Stimulated activated naive B cell treated with anti-CD40 and anti-IgM and Interleukin-4, amounts not matched to agents 10 μg/mL and 1 μg/mL and 100 μg/mL, for 72 hours (primary cell): ENCODE results near the gene PRKCE.
"Not testable (repeated sequence)": the region's sequence is repeated elsewhere in the genome, so short reads cannot be mapped to it uniquely, and the experiment has no call there.

ENCODE experiments used
- ATAC-seq, 2 donors: fragments of 150-1000 bp; cut with Tn5 transposase; replicated peaks; 2 replicates each; pipeline ENCODE4 v1.10.0; 2021; ENCODE audit warnings: moderate library complexity in 1 of 2
- DNase-seq: peaks from one replicate; pipeline ENCODE4 v3.0.0; 2021
- H3K27ac Mint-ChIP-seq: one replicate; pipeline ENCODE4 v1.8.0; 2022; ENCODE audit warnings: mild to moderate bottlenecking, mixed read lengths
- H3K27me3 Mint-ChIP-seq, 2 donors: one replicate each; pipeline ENCODE4 v1.8.0; 2022; ENCODE audit warnings: mixed read lengths in 2 of 2
- H3K36me3 Mint-ChIP-seq, 2 donors: one replicate each; pipeline ENCODE4 v1.8.0; 2022; ENCODE audit warnings: mixed read lengths in 2 of 2, mild to moderate bottlenecking in 1 of 2
- H3K4me1 Mint-ChIP-seq, 2 donors: one replicate each; pipeline ENCODE4 v1.8.0; 2022; ENCODE audit warnings: mixed read lengths in 2 of 2, mild to moderate bottlenecking in 1 of 2
- H3K4me3 Mint-ChIP-seq, 2 donors: one replicate each; pipeline ENCODE4 v1.8.0; 2022; ENCODE audit warnings: mild to moderate bottlenecking in 2 of 2, mixed read lengths in 2 of 2, moderate library complexity in 1 of 2
- H3K9me3 Mint-ChIP-seq, 2 donors: one replicate each; pipeline ENCODE4 v1.8.0; 2022; ENCODE audit warnings: mixed read lengths in 2 of 2, mild to moderate bottlenecking in 1 of 2

Gene PRKCE

DNA sequence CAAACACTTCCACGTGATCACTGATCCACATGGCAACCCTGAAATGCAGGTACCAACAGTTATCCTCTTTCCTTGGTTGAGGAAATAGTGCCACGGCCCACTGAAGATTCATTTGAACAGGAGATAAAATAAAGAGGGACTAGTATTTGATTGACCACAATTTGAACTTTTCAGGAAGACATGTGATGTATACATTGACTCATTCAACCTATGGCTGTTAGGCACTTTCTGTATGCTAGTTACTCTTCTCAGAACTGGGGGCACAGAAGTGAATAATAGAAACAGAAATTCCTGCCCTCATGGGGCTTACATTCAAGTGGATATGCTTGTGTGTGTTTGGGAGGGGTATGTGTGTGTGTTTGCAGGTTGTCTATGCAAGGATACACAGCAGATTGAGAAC lies 199.6 kb downstream of the PRKCE start:
- peaks cover 0 to 7% of the 10 kb centered on the region in 2 donors for H3K9me3 Mint-ChIP-seq
- DNase-seq: no peak
- no peak for ATAC-seq

DNA sequence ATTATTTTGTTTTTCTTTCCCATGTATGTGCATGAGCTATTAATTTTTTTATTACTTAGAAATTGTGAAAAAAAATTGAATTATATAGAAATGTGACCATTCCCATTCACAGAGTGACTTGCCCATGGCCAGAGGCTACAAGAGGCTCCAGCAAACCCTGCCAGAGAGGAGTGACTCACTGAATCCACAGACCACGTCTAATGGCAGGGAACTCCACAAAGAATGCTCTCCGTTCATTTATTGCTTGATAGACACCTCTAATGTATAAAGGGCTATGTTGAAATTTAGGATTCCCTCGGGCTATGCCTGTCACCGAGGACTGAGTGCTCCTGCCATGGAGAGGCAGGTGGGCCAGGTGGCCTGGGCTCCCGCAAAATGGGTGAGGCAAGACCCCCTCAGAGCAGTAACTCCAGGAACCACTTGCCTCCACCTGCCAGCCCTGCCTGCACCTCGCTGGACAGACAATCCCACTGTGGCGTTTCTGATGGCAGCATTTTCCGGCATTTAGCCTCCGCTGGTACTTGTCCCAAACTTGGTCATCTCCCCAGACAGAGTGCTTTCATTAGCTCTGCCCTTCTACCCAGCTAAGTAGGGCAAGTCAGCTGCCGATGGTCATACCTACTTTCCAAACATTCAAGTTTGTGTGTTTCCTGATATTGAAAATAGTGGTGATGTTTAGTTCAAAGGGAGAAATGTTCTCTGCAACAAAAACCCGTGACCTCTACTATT lies 200.3 kb downstream of the PRKCE start:
- ATAC-seq (no peak), DNase-seq (no peak)
- Mint-ChIP-seq H3K4me1 (peaks cover 51 to 78% of the 10 kb centered on the region in 2 donors), H3K27ac (no peak overlapping the region), H3K9me3 (peaks cover 0 to 7% of the 10 kb centered on the region in 2 donors), H3K4me3 (no peak overlapping the region), H3K36me3 (peaks cover 23 to 40% of the 10 kb centered on the region in 2 donors), H3K27me3 (no peaks in the 10 kb centered on the region)

More for the DNA sequence above, 199.6 kb downstream of the PRKCE start:
- peaks cover 28 to 46% of the 10 kb centered on the region in 2 donors for H3K36me3 Mint-ChIP-seq
- H3K4me1 Mint-ChIP-seq: peaks cover 51 to 78% of the 10 kb centered on the region in 2 donors
- H3K27ac Mint-ChIP-seq: peak overlapping the region; percentile 51
- no peaks in the 10 kb centered on the region for H3K27me3 Mint-ChIP-seq
- peak overlapping the region in 1 of 2 donors; percentile 29 for H3K4me3 Mint-ChIP-seq

DNA sequence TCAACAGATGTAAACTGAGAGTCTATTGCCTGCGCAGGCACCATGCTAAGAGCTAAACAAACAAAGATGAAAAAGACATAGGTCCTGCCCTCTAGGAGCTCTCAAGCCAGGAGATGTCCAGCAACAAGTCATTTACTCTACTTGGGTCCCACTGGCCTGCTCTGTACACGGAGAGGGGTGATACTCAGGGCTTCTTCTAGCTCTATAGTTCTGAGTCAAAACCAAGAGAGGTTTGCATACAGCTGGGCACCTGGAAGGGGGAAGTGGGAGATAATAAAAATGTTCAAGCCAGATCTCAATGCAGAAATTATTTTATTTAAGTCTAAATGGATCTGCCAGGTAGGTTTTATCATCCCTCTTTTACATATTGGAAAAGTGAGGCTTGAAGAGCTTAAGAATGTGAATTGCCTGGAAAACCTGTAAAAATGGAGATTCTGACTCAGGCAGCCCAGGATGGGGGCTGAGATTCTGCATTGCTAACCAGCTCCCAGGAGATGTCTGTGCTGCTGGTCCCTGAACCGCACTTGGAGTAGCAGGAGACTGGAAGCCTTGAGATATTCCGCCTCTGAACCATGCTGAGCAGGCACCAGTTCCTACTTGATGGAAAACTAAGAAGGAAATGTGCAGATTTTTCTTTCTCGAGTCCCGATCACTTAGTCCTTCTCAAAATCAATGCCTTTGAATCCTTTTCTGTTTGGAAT lies 201.1 kb downstream of the PRKCE start:
- Mint-ChIP-seq H3K4me3 (peak overlapping the region; percentile 15 to 66), H3K36me3 (peaks cover 22 to 38% of the 10 kb centered on the region in 2 donors), H3K27ac (peak overlapping the region; percentile 45), H3K4me1 (peaks cover 53 to 80% of the 10 kb centered on the region in 2 donors), H3K9me3 (peaks cover 0 to 7% of the 10 kb centered on the region in 2 donors), H3K27me3 (no peaks in the 10 kb centered on the region)
- DNase-seq (peak; percentile 13), ATAC-seq (peak; percentile 86 to 89)

DNA sequence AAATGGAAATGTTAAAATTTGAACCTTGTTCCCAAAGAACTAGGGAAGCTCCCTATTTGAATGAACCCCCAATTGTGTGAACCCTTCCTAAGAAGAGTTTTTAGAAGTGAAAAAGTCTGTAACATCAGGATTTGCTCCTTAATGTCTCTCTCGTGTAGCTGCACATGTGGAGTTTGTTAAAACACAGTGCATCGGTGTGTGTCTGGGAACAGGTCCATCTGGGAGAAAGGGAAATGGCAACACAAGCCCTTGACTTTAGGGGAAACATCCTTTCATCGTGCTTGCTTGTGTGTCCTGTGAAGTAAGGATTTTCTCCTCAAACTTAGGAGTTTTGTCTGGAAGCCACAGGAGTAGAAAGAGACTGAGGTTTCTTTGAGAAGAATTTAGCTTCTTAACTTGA lies 203.9 kb downstream of the PRKCE start:
- DNase-seq: no peak
- ATAC-seq: no peak
- H3K9me3 Mint-ChIP-seq: peaks cover 0 to 7% of the 10 kb centered on the region in 2 donors

DNA sequence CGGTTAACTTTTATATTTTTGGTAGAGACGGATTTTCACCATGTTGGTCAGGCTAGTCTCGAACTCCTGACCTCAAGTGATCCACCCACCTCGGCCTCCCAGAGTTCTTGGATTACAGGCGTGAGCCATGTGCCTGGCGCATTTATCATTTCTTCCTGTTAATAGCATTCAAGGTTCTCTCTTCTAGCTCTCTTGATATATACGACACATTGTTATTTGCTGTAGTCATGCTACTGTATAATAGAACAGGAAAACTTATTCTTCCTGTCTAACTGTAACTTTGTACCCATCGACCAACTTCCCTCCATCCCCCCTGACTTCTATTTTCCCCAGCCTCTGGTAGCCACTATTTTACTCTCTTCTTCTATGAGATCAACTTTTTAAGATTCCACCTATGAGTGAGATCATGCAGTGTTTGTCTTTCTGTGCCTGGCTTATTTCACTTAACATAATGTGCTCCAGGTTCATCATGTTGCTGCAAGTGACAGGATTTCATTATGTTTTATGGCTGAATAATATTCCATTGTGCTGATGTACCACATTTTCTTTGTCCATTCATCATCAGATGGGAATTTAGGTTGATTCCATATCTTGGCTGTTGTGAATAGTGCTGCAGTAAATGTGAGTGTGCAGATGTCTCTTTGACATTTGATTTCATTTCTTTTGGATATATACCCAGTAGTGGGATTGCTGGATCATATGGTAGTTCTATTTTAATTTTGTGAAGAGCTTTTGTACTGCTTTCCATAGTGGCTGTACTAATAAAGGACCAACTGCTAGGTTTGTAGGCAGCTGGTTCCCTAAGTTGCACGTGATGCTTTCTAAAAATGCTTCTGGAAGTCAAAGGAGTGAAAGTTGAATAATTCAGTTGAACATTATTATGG lies 205.2 kb downstream of the PRKCE start:
- H3K27ac Mint-ChIP-seq: no peak overlapping the region
- DNase-seq: no peak
- peaks cover 47 to 76% of the 10 kb centered on the region in 2 donors for H3K4me1 Mint-ChIP-seq
- no peak overlapping the region for H3K4me3 Mint-ChIP-seq
- H3K27me3 Mint-ChIP-seq: no peaks in the 10 kb centered on the region
- H3K9me3 Mint-ChIP-seq: no peaks in the 10 kb centered on the region
- ATAC-seq: no peak
- H3K36me3 Mint-ChIP-seq: peaks cover 4 to 6% of the 10 kb centered on the region in 2 donors

More for the DNA sequence above, 203.9 kb downstream of the PRKCE start:
- Mint-ChIP-seq H3K4me3 (no peak overlapping the region), H3K36me3 (peaks cover 10 to 17% of the 10 kb centered on the region in 2 donors), H3K27me3 (no peaks in the 10 kb centered on the region), H3K4me1 (peaks cover 48 to 80% of the 10 kb centered on the region in 2 donors), H3K27ac (no peak overlapping the region)

DNA sequence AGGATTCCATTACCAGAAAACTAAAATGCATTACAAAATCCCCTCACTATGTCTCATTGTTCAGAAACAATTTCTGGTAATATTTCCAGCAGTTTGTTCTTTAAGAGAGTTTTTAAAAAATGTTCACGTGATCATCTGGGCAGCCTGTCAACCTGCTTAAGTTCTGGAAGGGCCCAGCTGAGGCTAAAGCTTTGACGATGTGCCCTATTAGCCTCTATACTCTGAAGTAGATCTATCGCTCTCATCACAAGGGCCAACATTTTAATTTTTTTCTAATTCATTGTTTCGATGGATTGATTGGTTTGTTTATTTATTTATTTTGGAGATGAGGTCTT lies 205.8 kb downstream of the PRKCE start:
- no peak for ATAC-seq
- peaks cover 45 to 70% of the 10 kb centered on the region in 2 donors for H3K4me1 Mint-ChIP-seq
- peak overlapping the region; percentile 10 for H3K27ac Mint-ChIP-seq

DNA sequence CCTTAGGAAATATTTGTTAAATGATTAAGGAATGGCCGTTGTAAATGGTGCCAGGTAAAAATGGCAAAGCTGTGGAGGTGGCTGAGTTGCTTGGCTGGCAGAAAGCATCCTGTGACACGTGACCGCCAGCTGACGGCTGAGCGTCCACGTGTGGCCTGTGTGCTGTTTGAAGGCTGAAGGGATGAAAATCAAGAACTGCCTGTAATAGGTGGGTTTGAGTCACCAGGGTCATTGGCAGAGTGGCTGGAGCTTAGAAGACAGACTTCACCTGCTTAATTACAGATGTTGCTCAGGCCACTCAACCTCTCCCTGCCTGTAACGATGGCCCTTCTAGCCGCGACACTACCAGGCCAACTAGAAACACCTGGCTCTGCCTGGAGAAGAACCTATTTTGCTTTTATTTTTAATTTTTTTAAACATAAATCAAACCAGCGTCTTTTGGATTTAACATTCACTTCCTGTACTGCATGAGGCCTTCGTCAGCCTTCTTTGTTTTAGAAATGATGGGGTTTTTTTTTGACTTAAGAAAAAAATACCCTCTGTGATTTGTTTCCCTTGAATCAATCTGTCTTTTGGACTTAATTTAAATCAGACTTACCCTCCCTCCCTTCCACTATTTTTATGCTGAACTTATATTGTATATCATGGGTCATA lies 206.5 kb downstream of the PRKCE start:
- H3K4me1 Mint-ChIP-seq: peaks cover 42 to 67% of the 10 kb centered on the region in 2 donors
- ATAC-seq (peak; percentile 82 to 89), DNase-seq (peak; percentile 28)
- H3K36me3 Mint-ChIP-seq: no peaks in the 10 kb centered on the region
- peak overlapping the region in 1 of 2 donors; percentile 39 for H3K4me3 Mint-ChIP-seq
- H3K27me3 Mint-ChIP-seq: no peaks in the 10 kb centered on the region
- no peaks in the 10 kb centered on the region for H3K9me3 Mint-ChIP-seq
- peak overlapping the region; percentile 10 for H3K27ac Mint-ChIP-seq

More for the DNA sequence above, 205.8 kb downstream of the PRKCE start:
- no peaks in the 10 kb centered on the region for H3K9me3 Mint-ChIP-seq
- peaks cover 0 to 3% of the 10 kb centered on the region in 2 donors for H3K36me3 Mint-ChIP-seq
- no peaks in the 10 kb centered on the region for H3K27me3 Mint-ChIP-seq
- DNase-seq: no peak
- H3K4me3 Mint-ChIP-seq: no peak overlapping the region

DNA sequence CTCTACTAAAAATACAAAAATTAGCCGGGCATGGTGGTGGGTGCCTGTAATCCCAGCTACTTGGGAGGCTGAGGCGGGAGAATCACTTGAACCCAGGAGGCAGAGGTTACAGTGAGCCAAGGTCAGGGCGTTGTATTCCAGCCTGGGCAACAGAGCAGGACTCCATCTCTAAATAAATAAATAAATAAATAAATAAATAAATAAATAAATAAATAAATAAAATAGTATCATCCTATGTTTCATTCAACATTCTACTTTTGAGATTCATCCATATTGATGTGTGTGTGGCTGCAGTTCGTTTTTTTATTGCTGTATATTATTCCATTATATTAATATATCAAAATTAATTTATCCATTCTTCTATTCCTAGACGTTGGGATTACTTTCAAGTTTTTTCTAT lies 207.4 kb downstream of the PRKCE start:
- not testable (repeated sequence) for H3K27me3 Mint-ChIP-seq, H3K9me3 Mint-ChIP-seq, ATAC-seq, H3K4me3 Mint-ChIP-seq, DNase-seq, H3K36me3 Mint-ChIP-seq
- H3K4me1 Mint-ChIP-seq: peaks cover 44 to 63% of the 10 kb centered on the region in 2 donors
- peak overlapping the region; percentile 31 for H3K27ac Mint-ChIP-seq

DNA sequence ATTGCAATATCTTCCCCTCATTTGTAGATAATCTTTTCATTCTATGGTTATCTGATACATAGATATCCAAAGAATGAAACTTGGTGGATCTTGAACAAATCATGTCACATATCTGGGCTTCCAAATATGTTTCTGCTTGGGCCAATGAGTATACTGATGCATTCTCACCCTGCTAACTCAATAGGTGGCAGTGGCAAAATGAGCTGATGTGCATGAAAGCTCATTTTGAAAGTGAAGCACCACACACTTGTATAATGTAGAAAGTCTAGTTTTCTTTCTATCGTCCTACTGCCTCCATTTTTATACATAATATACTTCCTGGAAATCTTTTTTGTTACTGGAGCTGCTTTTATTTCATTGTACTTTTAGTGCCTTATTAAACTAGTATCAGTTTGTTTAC lies 208.2 kb downstream of the PRKCE start:
- no peaks in the 10 kb centered on the region for H3K9me3 Mint-ChIP-seq
- no peaks in the 10 kb centered on the region for H3K27me3 Mint-ChIP-seq
- DNase-seq (no peak), ATAC-seq (no peak)
- peak overlapping the region; percentile 87 for H3K27ac Mint-ChIP-seq
- H3K36me3 Mint-ChIP-seq: peaks cover 0 to 3% of the 10 kb centered on the region in 2 donors
- H3K4me3 Mint-ChIP-seq: no peak overlapping the region
- H3K4me1 Mint-ChIP-seq: peaks cover 41 to 59% of the 10 kb centered on the region in 2 donors

DNA sequence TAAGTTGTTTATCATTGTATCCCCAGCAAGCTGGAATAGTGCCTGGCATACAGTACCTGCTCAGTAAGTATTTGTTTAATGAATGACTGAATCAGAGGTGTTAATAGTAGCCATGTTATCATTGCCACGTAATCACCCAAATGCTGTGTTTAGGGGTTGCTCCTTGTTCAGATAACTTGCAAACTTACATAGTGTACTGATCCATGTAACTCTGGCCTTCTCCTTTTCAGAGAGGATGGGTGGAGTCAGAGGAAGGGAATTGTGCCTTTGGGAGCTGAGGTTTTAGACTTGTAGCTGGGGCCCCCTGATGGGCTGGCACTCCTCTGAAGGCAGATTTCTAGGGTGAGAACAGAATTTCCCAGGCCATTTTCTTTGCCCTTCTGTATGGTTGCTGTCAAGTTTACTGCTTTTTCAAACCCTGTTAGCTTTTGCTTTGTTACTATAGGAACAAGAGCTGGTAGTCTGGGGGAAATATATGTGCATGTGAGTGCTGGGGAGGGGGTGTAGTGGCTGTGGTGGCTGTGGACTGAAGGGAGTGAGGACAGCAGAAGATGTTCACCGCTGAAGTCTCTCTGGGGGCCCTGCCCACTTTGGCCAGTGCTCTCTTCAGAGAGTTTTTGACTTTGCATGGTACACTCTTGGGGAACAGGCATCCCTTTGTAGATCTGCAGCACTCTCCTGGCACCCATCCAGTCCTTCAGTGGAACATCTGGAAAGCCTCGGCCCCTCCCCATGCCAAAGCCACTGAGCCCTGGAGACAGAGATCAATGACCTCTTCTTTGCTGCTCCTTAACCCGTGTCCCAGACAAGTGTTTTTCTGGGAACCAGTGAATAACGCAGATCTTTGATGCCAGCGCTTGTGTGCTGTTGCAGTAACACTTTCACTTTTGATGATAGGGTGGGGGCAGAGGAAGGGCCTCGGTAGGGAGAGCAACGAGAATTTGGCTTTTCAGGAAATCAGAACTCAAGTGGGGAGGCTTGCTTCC lies 209.0 kb downstream of the PRKCE start:
- Mint-ChIP-seq H3K36me3 (peaks cover 0 to 8% of the 10 kb centered on the region in 2 donors), H3K27ac (peak overlapping the region; percentile 87), H3K27me3 (no peaks in the 10 kb centered on the region), H3K4me1 (peaks cover 45 to 59% of the 10 kb centered on the region in 2 donors), H3K9me3 (no peaks in the 10 kb centered on the region), H3K4me3 (peak overlapping the region; percentile 81 to 86)
- peak; percentile 67 to 70 for ATAC-seq
- no peak for DNase-seq

DNA sequence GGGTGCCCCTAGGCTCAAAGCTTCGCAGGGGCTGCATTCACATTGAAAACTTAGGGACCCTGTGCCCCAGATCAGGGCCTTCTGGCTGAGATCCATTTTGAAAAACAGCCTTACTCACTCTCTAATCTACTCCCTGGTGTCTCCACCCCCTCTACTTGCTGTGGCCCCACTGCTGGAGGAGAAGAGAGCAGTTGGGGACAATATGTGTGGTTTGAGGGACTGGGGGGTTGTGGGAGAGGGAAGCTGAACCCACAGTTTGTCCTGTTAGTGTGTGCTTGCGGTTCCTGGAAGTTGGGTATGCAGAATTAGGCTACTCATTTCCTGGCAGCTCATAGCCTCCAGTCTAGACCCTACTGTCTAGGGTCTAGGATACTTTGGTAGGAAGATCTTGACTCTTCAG lies 211.4 kb downstream of the PRKCE start:
- Mint-ChIP-seq H3K27ac (peak overlapping the region; percentile 42), H3K36me3 (peaks cover 0 to 9% of the 10 kb centered on the region in 2 donors), H3K27me3 (no peaks in the 10 kb centered on the region), H3K4me1 (peaks cover 42 to 58% of the 10 kb centered on the region in 2 donors), H3K4me3 (no peak overlapping the region), H3K9me3 (no peaks in the 10 kb centered on the region)
- no peak for ATAC-seq
- DNase-seq: no peak

DNA sequence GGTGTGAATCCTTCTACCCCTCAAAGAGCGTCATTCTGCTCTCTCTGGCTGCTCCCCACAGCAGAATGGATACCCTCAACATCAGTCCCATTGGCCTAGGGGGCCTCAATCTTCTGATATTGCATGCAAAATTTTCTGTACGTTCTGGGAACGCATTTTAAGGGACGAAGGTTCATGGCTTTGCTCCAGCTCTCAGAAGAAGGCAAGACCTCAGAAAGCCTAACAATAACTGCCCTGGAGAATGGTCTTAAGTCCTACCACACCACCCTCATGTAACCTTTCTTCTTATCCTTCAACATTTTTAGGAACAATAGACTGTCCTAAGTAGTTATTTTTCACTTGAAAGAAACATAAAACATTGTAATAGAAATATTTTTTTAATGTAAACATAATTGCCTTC lies 212.6 kb downstream of the PRKCE start:
- Mint-ChIP-seq H3K36me3 (peaks cover 0 to 9% of the 10 kb centered on the region in 2 donors), H3K4me3 (no peak overlapping the region), H3K27ac (no peak overlapping the region), H3K27me3 (no peaks in the 10 kb centered on the region), H3K4me1 (peaks cover 40 to 51% of the 10 kb centered on the region in 2 donors), H3K9me3 (no peaks in the 10 kb centered on the region)
- no peak for DNase-seq
- ATAC-seq: no peak

DNA sequence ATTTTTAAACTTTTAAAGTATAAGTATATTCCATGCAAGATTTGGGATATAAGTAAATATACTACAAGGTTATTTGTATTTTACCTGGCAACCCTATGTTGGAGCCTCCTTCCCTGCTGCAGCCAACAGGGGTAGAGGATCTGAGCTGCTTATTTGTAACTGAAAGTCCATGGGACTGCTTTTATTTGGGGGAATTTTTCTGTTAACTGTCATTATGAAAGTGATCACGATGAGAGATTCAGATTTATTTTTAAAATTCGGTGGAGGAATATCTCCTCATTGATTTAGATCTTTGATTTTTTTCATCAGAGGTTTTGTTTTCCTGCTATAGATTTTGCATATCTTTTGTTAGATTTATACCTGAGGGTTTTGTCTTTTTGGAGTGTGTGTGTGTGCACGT lies 215.9 kb downstream of the PRKCE start:
- no peak for DNase-seq
- Mint-ChIP-seq H3K4me1 (peaks cover 39 to 55% of the 10 kb centered on the region in 2 donors), H3K36me3 (peaks cover 6 to 28% of the 10 kb centered on the region in 2 donors), H3K27ac (peak overlapping the region; percentile 56), H3K9me3 (no peaks in the 10 kb centered on the region), H3K4me3 (peak overlapping the region in 1 of 2 donors; percentile 30), H3K27me3 (no peaks in the 10 kb centered on the region)
- ATAC-seq: peak; percentile 45 to 69
